Stimulated activated CD8-positive, alpha-beta memory T cell treated with anti-CD3 and anti-CD28 coated beads, Interleukin-15, amount 100 ng/mL, for 4 hours (primary cell): ENCODE data around the gene SLC7A9.

ENCODE experiments used
- DNase-seq, 2 donors: peaks; one replicate each; pipeline ENCODE4 v3.0.0-alpha.2; 2020; ENCODE audit warnings: low read depth in 2 of 2

Gene SLC7A9

GRCh38 chr19:32869369-32869965 is at the start of gene SLC7A9:
SLC7A9 (minus strand) TSS chr19:32869767; CDS start chr19:32868534, 1,233 bp downstream.
- DNase-seq, result no peak

GRCh38 chr19:32919365-32919764 is 49.8 kb upstream of the SLC7A9 start:
- no peak for DNase-seq

- no peak for DNase-seq
Measured at GRCh38 chr19:32917616-32917996, 48.0 kb upstream of the SLC7A9 start.

GRCh38 chr19:32916969-32917615 is 47.5 kb upstream of the SLC7A9 start:
- no peak for DNase-seq

- no peak for DNase-seq
Measured at GRCh38 chr19:32914879-32915660, 45.5 kb upstream of the SLC7A9 start.

- no peak for DNase-seq
Measured at GRCh38 chr19:32911467-32911866, 41.9 kb upstream of the SLC7A9 start.

GRCh38 chr19:32910874-32911273 is 41.3 kb upstream of the SLC7A9 start:
- no peak for DNase-seq

- DNase-seq, result no peak
Measured at GRCh38 chr19:32910094-32910493, 40.5 kb upstream of the SLC7A9 start.

- no peak for DNase-seq
Measured at GRCh38 chr19:32909257-32909656, 39.7 kb upstream of the SLC7A9 start.

- DNase-seq, result no peak
Measured at GRCh38 chr19:32908641-32909190, 39.1 kb upstream of the SLC7A9 start.

GRCh38 chr19:32902448-32902847 is 32.9 kb upstream of the SLC7A9 start:
- DNase-seq, result no peak

- no peak for DNase-seq
Measured at GRCh38 chr19:32901504-32902161, 32.1 kb upstream of the SLC7A9 start.

GRCh38 chr19:32896516-32897214 is 27.1 kb upstream of the SLC7A9 start:
- DNase-seq, result no peak

- no peak for DNase-seq
Measured at GRCh38 chr19:32895384-32895783, 25.8 kb upstream of the SLC7A9 start.

GRCh38 chr19:32891609-32892008 is 22.0 kb upstream of the SLC7A9 start:
- DNase-seq, result no peak

- no peak for DNase-seq
Measured at GRCh38 chr19:32890841-32891240, 21.3 kb upstream of the SLC7A9 start.

- DNase-seq, result no peak
Measured at GRCh38 chr19:32890326-32890725, 20.8 kb upstream of the SLC7A9 start.

- no peak for DNase-seq
Measured at GRCh38 chr19:32889137-32889934, 19.8 kb upstream of the SLC7A9 start.

- no peak for DNase-seq
Measured at GRCh38 chr19:32887572-32888215, 18.1 kb upstream of the SLC7A9 start.

- no peak for DNase-seq
Measured at GRCh38 chr19:32886241-32886640, 16.7 kb upstream of the SLC7A9 start.
